WI38 (cell line): Measurements from ENCODE around the gene POLDIP2.

Source experiments
- H3K4me3 ChIP-seq: 2 replicates; pipeline ENCODE4 v1.5.1; 2011; ENCODE audit warnings: low read depth, mild to moderate bottlenecking, control low read depth, low read length
- CTCF ChIP-seq: IDR thresholded peaks from 2 replicates; pipeline ENCODE4 v1.5.1; 2012; ENCODE audit warnings: low read depth, mild to moderate bottlenecking, control low read depth, low read length

The POLDIP2 gene

GRCh38 chr17:28390141-28390540 is 32.8 kb upstream of the POLDIP2 start:
- H3K4me3 ChIP-seq: no peak overlapping the region
- no peak for TF ChIP-seq CTCF

DNA sequence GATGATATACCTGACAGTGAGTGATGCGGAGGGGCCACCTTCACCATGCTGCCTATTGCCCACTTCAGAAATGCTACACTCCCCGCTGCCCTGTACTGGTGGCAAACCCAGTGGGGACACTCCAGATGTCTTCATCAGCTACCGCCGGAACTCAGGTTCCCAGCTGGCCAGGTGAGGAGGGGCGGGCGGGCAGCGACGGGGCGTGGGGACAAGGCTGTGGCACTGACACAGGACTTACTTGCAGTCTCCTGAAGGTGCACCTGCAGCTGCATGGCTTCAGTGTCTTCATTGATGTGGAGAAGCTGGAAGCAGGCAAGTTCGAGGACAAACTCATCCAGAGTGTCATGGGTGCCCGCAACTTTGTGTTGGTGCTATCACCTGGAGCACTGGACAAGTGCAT is 30.8 kb upstream of the POLDIP2 start:
- no peak for TF ChIP-seq CTCF
- H3K4me3 ChIP-seq: no peak overlapping the region

- no peak for TF ChIP-seq CTCF
- H3K4me3 ChIP-seq: no peak overlapping the region
Observed at GRCh38 chr17:28386391-28386790, 29.1 kb upstream of the POLDIP2 start.

GRCh38 chr17:28385406-28385805 is 28.1 kb upstream of the POLDIP2 start:
- H3K4me3 ChIP-seq: no peak overlapping the region

GRCh38 chr17:28385037-28385400 is 27.7 kb upstream of the POLDIP2 start:
- no peak overlapping the region for H3K4me3 ChIP-seq
- no peak for TF ChIP-seq CTCF

More at GRCh38 chr17:28385406-28385805, 28.1 kb upstream of the POLDIP2 start:
- TF ChIP-seq CTCF: no peak

- no peak for TF ChIP-seq CTCF
- no peak overlapping the region for H3K4me3 ChIP-seq
Observed at GRCh38 chr17:28384281-28385036, 27.1 kb upstream of the POLDIP2 start.

DNA sequence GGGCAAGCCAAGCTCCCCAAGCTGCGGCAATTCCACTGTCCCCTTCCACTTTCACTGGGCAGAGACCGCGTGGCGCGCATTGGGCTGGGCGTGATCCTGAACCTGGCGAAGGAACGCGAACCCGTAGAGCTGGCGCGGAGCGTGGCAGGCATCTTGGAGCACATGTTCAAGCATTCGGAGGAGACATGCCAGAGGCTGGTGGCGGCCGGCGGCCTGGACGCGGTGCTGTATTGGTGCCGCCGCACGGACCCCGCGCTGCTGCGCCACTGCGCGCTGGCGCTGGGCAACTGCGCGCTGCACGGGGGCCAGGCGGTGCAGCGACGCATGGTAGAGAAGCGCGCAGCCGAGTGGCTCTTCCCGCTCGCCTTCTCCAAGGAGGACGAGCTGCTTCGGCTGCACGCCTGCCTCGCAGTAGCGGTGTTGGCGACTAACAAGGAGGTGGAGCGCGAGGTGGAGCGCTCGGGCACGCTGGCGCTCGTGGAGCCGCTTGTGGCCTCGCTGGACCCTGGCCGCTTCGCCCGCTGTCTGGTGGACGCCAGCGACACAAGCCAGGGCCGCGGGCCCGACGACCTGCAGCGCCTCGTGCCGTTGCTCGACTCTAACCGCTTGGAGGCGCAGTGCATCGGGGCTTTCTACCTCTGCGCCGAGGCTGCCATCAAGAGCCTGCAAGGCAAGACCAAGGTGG is 24.0 kb upstream of the POLDIP2 start:
- H3K4me3 ChIP-seq: no peak overlapping the region

More for the DNA sequence above, 24.0 kb upstream of the POLDIP2 start:
- TF ChIP-seq CTCF: no peak
